HEK293 (cell line): Measurements from ENCODE around the gene LCN6.

Source experiments
- FEZF1 ChIP-seq: fragments of 450-650 bp; formaldehyde crosslinking; IDR thresholded peaks from 2 replicates; pipeline ENCODE4 v1.5.1; 2016; ENCODE audit warnings: missing biosample characterization, missing genetic modification characterization
- KLF1 ChIP-seq: fragments of 450-650 bp; formaldehyde crosslinking; IDR thresholded peaks from 2 replicates; pipeline ENCODE4 v1.5.1; 2016; ENCODE audit warnings: missing biosample characterization, missing genetic modification characterization
- KLF17 ChIP-seq: fragments of 450-650 bp; formaldehyde crosslinking; IDR thresholded peaks from 2 replicates; pipeline ENCODE4 v1.5.1; 2016; ENCODE audit warnings: missing biosample characterization, missing genetic modification characterization
- PRDM1 ChIP-seq: fragments of 450-650 bp; formaldehyde crosslinking; IDR thresholded peaks from 2 replicates; pipeline ENCODE4; 2016; ENCODE audit warnings: missing biosample characterization, missing genetic modification characterization
- PRDM4 ChIP-seq: fragments of 450-650 bp; formaldehyde crosslinking; IDR thresholded peaks from 2 replicates; pipeline ENCODE4 v1.5.1; 2017; ENCODE audit warnings: missing biosample characterization, missing genetic modification characterization
- SCRT1 ChIP-seq: fragments of 450-650 bp; formaldehyde crosslinking; IDR thresholded peaks from 2 replicates; pipeline ENCODE4 v1.5.1; 2016; ENCODE audit warnings: missing biosample characterization, missing genetic modification characterization, borderline replicate concordance
- ZBTB17 ChIP-seq: fragments of 450-650 bp; formaldehyde crosslinking; IDR thresholded peaks from 2 replicates; pipeline ENCODE4 v1.5.1; 2016; ENCODE audit warnings: missing biosample characterization, missing genetic modification characterization
- ZBTB21 ChIP-seq: fragments of 450-650 bp; formaldehyde crosslinking; IDR thresholded peaks from 2 replicates; pipeline ENCODE4 v1.5.1; 2017; ENCODE audit warnings: missing biosample characterization, missing genetic modification characterization
- ZEB2 ChIP-seq: fragments of 450-650 bp; formaldehyde crosslinking; IDR thresholded peaks from 2 replicates; pipeline ENCODE4 v1.5.1; 2016; ENCODE audit warnings: missing biosample characterization, missing genetic modification characterization
- ZNF2 ChIP-seq: fragments of 450-650 bp; formaldehyde crosslinking; IDR thresholded peaks from 2 replicates; pipeline ENCODE4 v1.5.1; 2016; ENCODE audit warnings: missing biosample characterization, missing genetic modification characterization
- ZNF239 ChIP-seq: fragments of 450-650 bp; formaldehyde crosslinking; IDR thresholded peaks from 2 replicates; pipeline ENCODE4 v1.5.1; 2016; ENCODE audit warnings: missing biosample characterization, missing genetic modification characterization
- ZNF324 ChIP-seq: fragments of 450-650 bp; formaldehyde crosslinking; IDR thresholded peaks from 2 replicates; pipeline ENCODE4 v1.5.1; 2016; ENCODE audit warnings: missing biosample characterization, missing genetic modification characterization
- ZNF335 ChIP-seq: fragments of 450-650 bp; formaldehyde crosslinking; conservative IDR thresholded peaks from 2 replicates; pipeline ENCODE4 v1.5.1; 2016; ENCODE audit warnings: missing biosample characterization, missing genetic modification characterization
- ZNF398 ChIP-seq: fragments of 450-650 bp; formaldehyde crosslinking; IDR thresholded peaks from 2 replicates; pipeline ENCODE4 v1.5.1; 2017; ENCODE audit warnings: missing biosample characterization, missing genetic modification characterization
- ZNF654 ChIP-seq: fragments of 450-650 bp; formaldehyde crosslinking; IDR thresholded peaks from 2 replicates; pipeline ENCODE4 v1.5.1; 2016; ENCODE audit warnings: low read depth, missing biosample characterization, missing genetic modification characterization
- ZSCAN23 ChIP-seq: fragments of 450-650 bp; formaldehyde crosslinking; IDR thresholded peaks from 2 replicates; pipeline ENCODE4 v1.5.1; 2016; ENCODE audit warnings: missing biosample characterization, missing genetic modification characterization
- ZXDB ChIP-seq: fragments of 450-650 bp; formaldehyde crosslinking; IDR thresholded peaks from 2 replicates; pipeline ENCODE4 v1.5.1; 2016; ENCODE audit warnings: missing biosample characterization, missing genetic modification characterization
- TF ChIP-seq, protein P1 (sequence below): fragments of 450-650 bp; formaldehyde crosslinking; IDR thresholded peaks from 2 replicates; pipeline ENCODE4 v1.5.1; 2016; ENCODE audit warnings: missing biosample characterization, missing genetic modification characterization
- TF ChIP-seq, protein P2 (sequence below): fragments of 450-650 bp; formaldehyde crosslinking; IDR thresholded peaks from 2 replicates; pipeline ENCODE4 v1.5.1; 2016; ENCODE audit warnings: missing biosample characterization, missing genetic modification characterization
- TF ChIP-seq, protein P3 (sequence below): fragments of 450-650 bp; formaldehyde crosslinking; IDR thresholded peaks from 2 replicates; pipeline ENCODE4 v1.5.1; 2016; ENCODE audit warnings: missing biosample characterization, missing genetic modification characterization
- TF ChIP-seq, protein P4 (sequence below): fragments of 450-650 bp; formaldehyde crosslinking; IDR thresholded peaks from 2 replicates; pipeline ENCODE4 v1.5.1; 2016; ENCODE audit warnings: missing biosample characterization, missing genetic modification characterization, borderline replicate concordance

Gene LCN6

DNA sequence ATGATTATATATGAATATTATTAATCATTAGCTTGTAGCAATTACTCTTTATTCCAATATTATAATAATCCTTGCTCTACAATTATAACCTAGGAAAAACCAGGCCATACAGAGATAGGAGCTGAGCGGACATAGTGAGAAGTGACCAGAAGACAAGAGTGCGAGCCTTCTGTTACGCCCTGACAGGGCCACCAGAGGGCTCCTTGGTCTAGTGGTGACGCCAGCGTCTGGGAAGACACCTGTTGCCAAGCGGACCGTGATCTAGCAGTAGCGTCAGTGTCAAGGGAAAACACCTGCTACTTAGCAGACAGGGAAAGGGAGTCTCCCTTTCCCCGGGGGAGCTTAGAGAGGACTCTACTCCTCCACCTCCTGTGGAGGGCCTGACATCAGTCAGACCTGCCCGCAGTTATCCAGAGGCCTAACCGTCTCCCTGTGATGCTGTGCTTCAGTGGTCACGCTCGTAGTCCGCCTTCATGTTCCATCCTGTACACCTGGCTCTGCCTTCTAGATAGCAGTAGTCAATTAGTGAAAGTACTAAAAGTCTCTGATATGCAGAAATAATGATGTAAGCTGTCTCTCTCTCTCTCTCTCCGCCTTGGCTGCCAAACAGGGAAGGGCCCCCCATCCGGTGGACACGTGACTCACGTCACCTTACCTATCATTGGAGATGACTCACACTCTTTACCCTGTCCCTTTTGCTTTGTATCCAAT is 18.2 kb upstream of the LCN6 start (continued):
- TF ChIP-seq ZNF324 (tag by site-specific recombination) (peak; percentile 79), ZNF654 (tag by site-specific recombination) (peak; percentile 63), ZNF398 (0 out of 2 replicates have a peak, but pooled peaks have one; percentile 24), ZBTB21 (tag by site-specific recombination) (peak; percentile 26; the same call in 1 of the 2 replicates), ZEB2 (peak; percentile 87), KLF17 (peak; percentile 84), FEZF1 (tag by site-specific recombination) (0 out of 2 replicates have a peak, but pooled peaks have one; percentile 5), KLF1 (tag by site-specific recombination) (peak; percentile 71), ZNF239 (tag by site-specific recombination) (0 out of 2 replicates have a peak, but pooled peaks have one; percentile 29), ZBTB17 (tag by site-specific recombination) (peak; percentile 48), ZNF335 (tag by site-specific recombination) (0 out of 2 replicates have a peak, but pooled peaks have one; percentile 31), SCRT1 (tag by site-specific recombination) (peak; percentile 99), PRDM4 (peak; percentile 56; the same call in 1 of the 2 replicates), ZXDB (tag by site-specific recombination) (peak; percentile 44; the same call in 1 of the 2 replicates), ZSCAN23 (tag by site-specific recombination) (peak; percentile 62; the same call in 1 of the 2 replicates), ZNF2 (tag by site-specific recombination) (peak; percentile 91), PRDM1 (tag by site-specific recombination) (peak; percentile 98)
- TF ChIP-seq, protein P1, sequence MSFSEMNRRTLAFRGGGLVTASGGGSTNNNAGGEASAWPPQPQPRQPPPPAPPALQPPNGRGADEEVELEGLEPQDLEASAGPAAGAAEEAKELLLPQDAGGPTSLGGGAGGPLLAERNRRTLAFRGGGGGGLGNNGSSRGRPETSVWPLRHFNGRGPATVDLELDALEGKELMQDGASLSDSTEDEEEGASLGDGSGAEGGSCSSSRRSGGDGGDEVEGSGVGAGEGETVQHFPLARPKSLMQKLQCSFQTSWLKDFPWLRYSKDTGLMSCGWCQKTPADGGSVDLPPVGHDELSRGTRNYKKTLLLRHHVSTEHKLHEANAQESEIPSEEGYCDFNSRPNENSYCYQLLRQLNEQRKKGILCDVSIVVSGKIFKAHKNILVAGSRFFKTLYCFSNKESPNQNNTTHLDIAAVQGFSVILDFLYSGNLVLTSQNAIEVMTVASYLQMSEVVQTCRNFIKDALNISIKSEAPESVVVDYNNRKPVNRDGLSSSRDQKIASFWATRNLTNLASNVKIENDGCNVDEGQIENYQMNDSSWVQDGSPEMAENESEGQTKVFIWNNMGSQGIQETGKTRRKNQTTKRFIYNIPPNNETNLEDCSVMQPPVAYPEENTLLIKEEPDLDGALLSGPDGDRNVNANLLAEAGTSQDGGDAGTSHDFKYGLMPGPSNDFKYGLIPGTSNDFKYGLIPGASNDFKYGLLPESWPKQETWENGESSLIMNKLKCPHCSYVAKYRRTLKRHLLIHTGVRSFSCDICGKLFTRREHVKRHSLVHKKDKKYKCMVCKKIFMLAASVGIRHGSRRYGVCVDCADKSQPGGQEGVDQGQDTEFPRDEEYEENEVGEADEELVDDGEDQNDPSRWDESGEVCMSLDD, result peak; percentile 76; the same call in 1 of the 2 replicates
- TF ChIP-seq, protein P2, sequence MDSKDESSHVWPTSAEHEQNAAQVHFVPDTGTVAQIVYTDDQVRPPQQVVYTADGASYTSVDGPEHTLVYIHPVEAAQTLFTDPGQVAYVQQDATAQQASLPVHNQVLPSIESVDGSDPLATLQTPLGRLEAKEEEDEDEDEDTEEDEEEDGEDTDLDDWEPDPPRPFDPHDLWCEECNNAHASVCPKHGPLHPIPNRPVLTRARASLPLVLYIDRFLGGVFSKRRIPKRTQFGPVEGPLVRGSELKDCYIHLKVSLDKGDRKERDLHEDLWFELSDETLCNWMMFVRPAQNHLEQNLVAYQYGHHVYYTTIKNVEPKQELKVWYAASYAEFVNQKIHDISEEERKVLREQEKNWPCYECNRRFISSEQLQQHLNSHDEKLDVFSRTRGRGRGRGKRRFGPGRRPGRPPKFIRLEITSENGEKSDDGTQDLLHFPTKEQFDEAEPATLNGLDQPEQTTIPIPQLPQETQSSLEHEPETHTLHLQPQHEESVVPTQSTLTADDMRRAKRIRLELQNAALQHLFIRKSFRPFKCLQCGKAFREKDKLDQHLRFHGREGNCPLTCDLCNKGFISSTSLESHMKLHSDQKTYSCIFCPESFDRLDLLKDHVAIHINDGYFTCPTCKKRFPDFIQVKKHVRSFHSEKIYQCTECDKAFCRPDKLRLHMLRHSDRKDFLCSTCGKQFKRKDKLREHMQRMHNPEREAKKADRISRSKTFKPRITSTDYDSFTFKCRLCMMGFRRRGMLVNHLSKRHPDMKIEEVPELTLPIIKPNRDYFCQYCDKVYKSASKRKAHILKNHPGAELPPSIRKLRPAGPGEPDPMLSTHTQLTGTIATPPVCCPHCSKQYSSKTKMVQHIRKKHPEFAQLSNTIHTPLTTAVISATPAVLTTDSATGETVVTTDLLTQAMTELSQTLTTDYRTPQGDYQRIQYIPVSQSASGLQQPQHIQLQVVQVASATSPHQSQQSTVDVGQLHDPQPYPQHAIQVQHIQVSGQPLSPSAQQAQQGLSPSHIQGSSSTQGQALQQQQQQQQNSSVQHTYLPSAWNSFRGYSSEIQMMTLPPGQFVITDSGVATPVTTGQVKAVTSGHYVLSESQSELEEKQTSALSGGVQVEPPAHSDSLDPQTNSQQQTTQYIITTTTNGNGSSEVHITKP (tag by site-specific recombination), result peak; percentile 57; the same call in 1 of the 2 replicates
- TF ChIP-seq, protein P3, sequence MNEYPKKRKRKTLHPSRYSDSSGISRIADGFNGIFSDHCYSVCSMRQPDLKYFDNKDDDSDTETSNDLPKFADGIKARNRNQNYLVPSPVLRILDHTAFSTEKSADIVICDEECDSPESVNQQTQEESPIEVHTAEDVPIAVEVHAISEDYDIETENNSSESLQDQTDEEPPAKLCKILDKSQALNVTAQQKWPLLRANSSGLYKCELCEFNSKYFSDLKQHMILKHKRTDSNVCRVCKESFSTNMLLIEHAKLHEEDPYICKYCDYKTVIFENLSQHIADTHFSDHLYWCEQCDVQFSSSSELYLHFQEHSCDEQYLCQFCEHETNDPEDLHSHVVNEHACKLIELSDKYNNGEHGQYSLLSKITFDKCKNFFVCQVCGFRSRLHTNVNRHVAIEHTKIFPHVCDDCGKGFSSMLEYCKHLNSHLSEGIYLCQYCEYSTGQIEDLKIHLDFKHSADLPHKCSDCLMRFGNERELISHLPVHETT, result peak; percentile 41; the same call in 1 of the 2 replicates
- TF ChIP-seq, protein P4, sequence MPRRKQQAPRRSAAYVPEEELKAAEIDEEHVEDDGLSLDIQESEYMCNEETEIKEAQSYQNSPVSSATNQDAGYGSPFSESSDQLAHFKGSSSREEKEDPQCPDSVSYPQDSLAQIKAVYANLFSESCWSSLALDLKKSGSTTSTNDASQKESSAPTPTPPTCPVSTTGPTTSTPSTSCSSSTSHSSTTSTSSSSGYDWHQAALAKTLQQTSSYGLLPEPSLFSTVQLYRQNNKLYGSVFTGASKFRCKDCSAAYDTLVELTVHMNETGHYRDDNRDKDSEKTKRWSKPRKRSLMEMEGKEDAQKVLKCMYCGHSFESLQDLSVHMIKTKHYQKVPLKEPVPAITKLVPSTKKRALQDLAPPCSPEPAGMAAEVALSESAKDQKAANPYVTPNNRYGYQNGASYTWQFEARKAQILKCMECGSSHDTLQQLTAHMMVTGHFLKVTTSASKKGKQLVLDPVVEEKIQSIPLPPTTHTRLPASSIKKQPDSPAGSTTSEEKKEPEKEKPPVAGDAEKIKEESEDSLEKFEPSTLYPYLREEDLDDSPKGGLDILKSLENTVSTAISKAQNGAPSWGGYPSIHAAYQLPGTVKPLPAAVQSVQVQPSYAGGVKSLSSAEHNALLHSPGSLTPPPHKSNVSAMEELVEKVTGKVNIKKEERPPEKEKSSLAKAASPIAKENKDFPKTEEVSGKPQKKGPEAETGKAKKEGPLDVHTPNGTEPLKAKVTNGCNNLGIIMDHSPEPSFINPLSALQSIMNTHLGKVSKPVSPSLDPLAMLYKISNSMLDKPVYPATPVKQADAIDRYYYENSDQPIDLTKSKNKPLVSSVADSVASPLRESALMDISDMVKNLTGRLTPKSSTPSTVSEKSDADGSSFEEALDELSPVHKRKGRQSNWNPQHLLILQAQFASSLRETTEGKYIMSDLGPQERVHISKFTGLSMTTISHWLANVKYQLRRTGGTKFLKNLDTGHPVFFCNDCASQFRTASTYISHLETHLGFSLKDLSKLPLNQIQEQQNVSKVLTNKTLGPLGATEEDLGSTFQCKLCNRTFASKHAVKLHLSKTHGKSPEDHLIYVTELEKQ (tag by site-specific recombination), result peak; percentile 65; the same call in 1 of the 2 replicates
